Mesothelial cell of epicardium (in vitro differentiated cells): Measurements from ENCODE around the gene TOR4A. TPM values are rescaled to one million over a fixed set of nuclear protein-coding genes. Genes with fewer than 3 reads are reported as not detected.

Source experiments
- DNase-seq, 2 experiments: peaks; one replicate each; pipeline ENCODE4 v3.0.0; 2021; ENCODE audit warnings: low spot score in 2 of 2; ENCODE audit not compliant: unreplicated experiment in 2 of 2
- H3K27ac Mint-ChIP-seq: 2 replicates; pipeline ENCODE4 v1.8.0; 2021; ENCODE audit warnings: mixed read lengths
- H3K27me3 Mint-ChIP-seq: 2 replicates; pipeline ENCODE4 v1.8.0; 2021; ENCODE audit warnings: low read depth, mixed read lengths
- H3K36me3 Mint-ChIP-seq: 2 replicates; pipeline ENCODE4 v1.8.0; 2021; ENCODE audit warnings: mixed read lengths
- H3K4me1 Mint-ChIP-seq: 2 replicates; pipeline ENCODE4 v1.8.0; 2021; ENCODE audit warnings: mixed read lengths
- H3K4me3 Mint-ChIP-seq: 2 replicates; pipeline ENCODE4 v1.8.0; 2021; ENCODE audit warnings: mild to moderate bottlenecking, moderate library complexity, mixed read lengths
- H3K9me3 Mint-ChIP-seq: 2 replicates; pipeline ENCODE4 v1.8.0; 2021; ENCODE audit warnings: mixed read lengths
- CTCF ChIP-seq: fragments of 200-600 bp; sonication (generic); IDR thresholded peaks from one replicate; pipeline ENCODE4 v1.5.0; 2021; ENCODE audit warnings: antibody characterized with exemption; ENCODE audit not compliant: unreplicated experiment
- total RNA-seq: library from RNA; stranded (reverse); gene quantifications from 3 replicates; pipeline ENCODE4 v1.2.1, GENCODE V29; 2021

Gene TOR4A
- total RNA-seq, 1 donor from 2014 or later = 6.5 TPM

- TF ChIP-seq CTCF = no peak
- peaks cover 13% of the 10 kb centered on the region for H3K4me1 Mint-ChIP-seq
- no peak for DNase-seq
- peaks cover 56% of the 10 kb centered on the region for H3K27me3 Mint-ChIP-seq
- no peaks in the 10 kb centered on the region for H3K9me3 Mint-ChIP-seq
- H3K36me3 Mint-ChIP-seq = no peaks in the 10 kb centered on the region
- no peak overlapping the region for H3K27ac Mint-ChIP-seq
- H3K4me3 Mint-ChIP-seq = peak overlapping the region; percentile 43
Measured at GRCh38 chr9:137294681-137295237, 17.2 kb downstream of the TOR4A start.

GRCh38 chr9:137295238-137295811 lies 17.8 kb downstream of the TOR4A start:
- Mint-ChIP-seq H3K27me3 (peaks cover 60% of the 10 kb centered on the region), H3K36me3 (no peaks in the 10 kb centered on the region), H3K4me3 (peak overlapping the region; percentile 43), H3K9me3 (no peaks in the 10 kb centered on the region), H3K27ac (no peak overlapping the region), H3K4me1 (peaks cover 17% of the 10 kb centered on the region)
- peak in 1 of 2 experiments; percentile 77 for DNase-seq
- peak; percentile 57 for TF ChIP-seq CTCF

DNA sequence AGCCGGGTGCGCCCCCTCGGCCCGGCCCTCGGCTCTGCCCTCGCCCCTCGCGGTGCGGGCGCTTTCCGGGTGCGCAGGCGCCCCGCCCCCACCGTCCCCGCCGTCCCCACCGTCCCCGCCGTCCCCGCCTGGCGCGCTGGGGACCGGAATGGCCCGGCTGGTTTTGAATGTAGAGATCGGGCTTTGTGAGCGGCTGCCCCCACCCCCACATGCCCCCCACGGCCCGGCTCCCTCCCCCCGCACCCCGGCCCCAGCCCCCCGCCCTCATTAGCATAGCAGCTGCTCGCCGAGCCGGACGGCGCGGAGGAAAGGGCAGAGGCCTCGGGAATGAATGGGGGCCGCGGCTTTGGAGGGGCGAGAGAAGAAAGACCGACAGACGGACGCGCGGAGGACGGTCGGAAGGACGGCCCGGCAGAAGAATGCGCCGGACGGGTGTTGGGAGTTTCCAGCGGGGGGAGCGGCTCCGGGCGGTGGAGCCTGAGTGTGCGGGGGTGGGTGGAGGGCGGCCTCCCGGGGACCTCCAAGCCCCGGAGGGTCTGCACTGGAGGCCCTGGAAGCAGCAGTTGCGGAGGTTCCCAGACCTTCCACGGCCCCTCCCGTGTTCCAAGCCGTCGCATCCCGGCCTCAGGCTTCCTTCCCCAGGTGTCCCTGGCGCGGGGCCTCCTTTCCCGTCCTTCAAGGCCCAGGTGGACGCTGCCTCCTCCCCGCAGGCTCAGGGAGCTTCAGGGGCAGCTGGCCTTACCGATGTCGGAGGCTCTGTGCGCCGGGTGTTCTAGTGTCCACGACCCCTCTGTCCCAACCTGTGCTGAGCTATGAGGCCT lies 18.5 kb downstream of the TOR4A start:
- no peak for DNase-seq
- Mint-ChIP-seq H3K4me3 (peak overlapping the region; percentile 68), H3K4me1 (peaks cover 20% of the 10 kb centered on the region), H3K36me3 (no peaks in the 10 kb centered on the region), H3K9me3 (no peaks in the 10 kb centered on the region), H3K27me3 (peaks cover 62% of the 10 kb centered on the region), H3K27ac (no peak overlapping the region)
- no peak for TF ChIP-seq CTCF

DNA sequence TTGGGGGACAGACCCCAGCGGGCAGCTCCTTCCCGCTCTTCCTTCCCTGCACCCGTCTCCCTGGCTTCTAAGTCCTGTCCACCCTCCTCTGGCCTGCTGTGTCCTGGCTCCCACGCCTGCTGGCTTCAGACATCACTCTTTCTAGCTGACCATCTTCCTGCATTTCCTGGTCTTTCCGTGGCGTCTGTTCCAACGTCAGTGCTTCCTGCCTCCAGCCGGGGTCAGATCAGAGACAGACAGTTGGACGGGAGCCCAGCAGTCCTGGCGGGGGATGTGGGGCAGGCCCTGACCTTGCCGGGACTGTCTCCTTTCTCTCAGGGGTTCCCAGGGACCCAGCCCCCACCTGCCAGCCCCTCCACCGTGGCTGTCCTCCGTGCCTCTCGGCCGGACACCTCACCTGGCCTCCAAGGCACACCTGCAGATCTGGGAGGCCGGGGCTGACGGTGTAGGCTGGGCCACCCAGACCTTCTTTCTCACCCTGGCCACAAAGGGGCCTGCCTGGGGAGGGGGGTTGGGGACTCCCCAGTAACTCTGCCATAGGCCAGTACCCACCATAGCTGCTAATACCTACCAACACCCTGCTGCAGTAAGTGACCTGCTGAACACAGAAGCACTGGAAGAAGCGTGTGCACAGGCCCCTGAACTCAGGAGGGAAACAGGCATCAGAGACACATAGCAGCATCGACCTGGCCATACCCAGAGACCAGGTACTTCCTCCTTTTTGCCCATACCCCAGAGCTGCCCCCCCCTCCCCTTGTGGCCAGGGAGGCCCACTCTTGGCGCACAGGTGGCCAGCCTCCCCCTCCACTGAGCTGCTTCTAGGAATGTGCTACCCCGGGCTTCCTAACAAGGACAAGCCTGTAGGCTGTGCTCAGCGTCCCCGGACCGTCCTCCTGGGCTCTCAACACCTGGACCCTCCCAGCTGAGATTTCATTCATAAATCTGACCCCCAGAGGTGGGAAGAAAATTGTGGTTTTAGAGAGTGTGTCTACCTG lies 19.4 kb downstream of the TOR4A start:
- DNase-seq = no peak
- no peak for TF ChIP-seq CTCF
- Mint-ChIP-seq H3K27ac (no peak overlapping the region), H3K36me3 (no peaks in the 10 kb centered on the region), H3K4me3 (peak overlapping the region; percentile 68), H3K27me3 (peaks cover 62% of the 10 kb centered on the region), H3K9me3 (no peaks in the 10 kb centered on the region), H3K4me1 (peaks cover 20% of the 10 kb centered on the region)

DNA sequence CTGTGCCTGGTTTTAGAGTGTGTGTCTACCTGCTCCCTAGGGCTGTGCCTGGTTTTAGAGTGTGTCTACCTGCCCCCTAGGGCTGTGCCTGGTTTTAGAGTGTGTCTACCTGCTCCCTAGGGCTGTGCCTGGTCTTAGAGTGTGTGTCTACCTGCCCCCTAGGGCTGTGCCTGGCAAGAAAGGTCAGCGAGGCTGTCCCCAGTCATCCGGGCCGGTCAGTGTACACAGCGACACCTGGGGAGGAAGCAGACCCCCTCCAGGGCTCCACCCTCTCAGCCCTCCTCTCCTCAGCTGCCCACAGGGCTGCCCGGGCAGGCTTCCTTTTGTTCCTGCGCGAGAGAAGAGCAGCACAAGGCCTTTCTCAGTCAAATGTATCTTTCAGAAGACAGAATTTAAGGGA lies 20.4 kb downstream of the TOR4A start:
- Mint-ChIP-seq H3K4me3 (no peak overlapping the region), H3K27me3 (peaks cover 56% of the 10 kb centered on the region), H3K4me1 (peaks cover 21% of the 10 kb centered on the region), H3K27ac (no peak overlapping the region), H3K36me3 (no peaks in the 10 kb centered on the region), H3K9me3 (no peaks in the 10 kb centered on the region)
- no peak for DNase-seq
- TF ChIP-seq CTCF = no peak
